ENCODE data around the gene PODXL2.

PODXL2 gene

DNA sequence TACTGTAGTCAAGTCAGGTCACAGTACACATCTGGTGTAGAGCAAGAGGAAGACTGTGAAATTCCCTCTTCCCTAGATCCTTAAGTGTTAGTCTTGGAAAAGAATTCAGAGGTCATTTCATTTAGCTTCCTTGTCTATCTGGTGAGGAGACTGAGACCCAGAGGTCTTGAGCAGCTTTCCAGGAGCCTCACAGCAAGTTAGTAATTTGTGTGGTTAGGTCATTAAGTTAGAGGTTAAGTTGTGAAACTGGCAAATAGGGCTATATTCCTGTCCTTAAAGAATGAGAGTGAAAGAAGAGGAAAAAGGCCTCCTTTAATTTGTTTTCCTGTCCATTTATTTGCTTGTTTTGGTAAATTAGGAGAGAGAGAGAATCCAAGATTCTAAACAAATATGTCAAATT lies 9.0 kb downstream of the PODXL2 start:
- H3K18ac ChIP-seq (ENCODE audit: low read length): no peak overlapping the region
- H2AK5ac ChIP-seq (ENCODE audit: low read length): no peak overlapping the region
- no peaks in the 10 kb centered on the region for H3K79me2 ChIP-seq (ENCODE audit: control insufficient read depth, insufficient read depth, low read length)
- no peak overlapping the region for H3K4me2 ChIP-seq (ENCODE audit: low read length)
- H4K5ac ChIP-seq (ENCODE audit: low read length): no peak overlapping the region
- no peak overlapping the region for H3K23ac ChIP-seq (ENCODE audit: low read length)
- H3K27ac ChIP-seq (ENCODE audit: low read depth, low read length): no peak overlapping the region
- H3K36me3 ChIP-seq (ENCODE audit: control insufficient read depth, insufficient read depth, low read length): no peaks in the 10 kb centered on the region
- no peak overlapping the region for H2BK15ac ChIP-seq (replicated peaks; ENCODE audit: low read depth)
- no peak overlapping the region for H4K8ac ChIP-seq (ENCODE audit: low read depth, low read length)
- H3K4ac ChIP-seq (ENCODE audit: low read depth, low read length): no peak overlapping the region
- no peak overlapping the region for H3K9ac ChIP-seq (ENCODE audit: low read length)
- DNase-seq: no peak
- H3K27me3 ChIP-seq (ENCODE audit: insufficient read depth, low read length, poor library complexity): no peaks in the 10 kb centered on the region
- H3K79me1 ChIP-seq (ENCODE audit: low read length): no peaks in the 10 kb centered on the region
- H3K56ac ChIP-seq (ENCODE audit: low read length): no peak overlapping the region
- no peaks in the 10 kb centered on the region for H3K4me1 ChIP-seq (ENCODE audit: control insufficient read depth, low read depth, low read length)
- no peak overlapping the region for H2BK120ac ChIP-seq (ENCODE audit: low read depth, low read length)
- H2BK5ac ChIP-seq (ENCODE audit: low read length): no peak overlapping the region
- H3K4me3 ChIP-seq (ENCODE audit: low read length): no peak overlapping the region

DNA sequence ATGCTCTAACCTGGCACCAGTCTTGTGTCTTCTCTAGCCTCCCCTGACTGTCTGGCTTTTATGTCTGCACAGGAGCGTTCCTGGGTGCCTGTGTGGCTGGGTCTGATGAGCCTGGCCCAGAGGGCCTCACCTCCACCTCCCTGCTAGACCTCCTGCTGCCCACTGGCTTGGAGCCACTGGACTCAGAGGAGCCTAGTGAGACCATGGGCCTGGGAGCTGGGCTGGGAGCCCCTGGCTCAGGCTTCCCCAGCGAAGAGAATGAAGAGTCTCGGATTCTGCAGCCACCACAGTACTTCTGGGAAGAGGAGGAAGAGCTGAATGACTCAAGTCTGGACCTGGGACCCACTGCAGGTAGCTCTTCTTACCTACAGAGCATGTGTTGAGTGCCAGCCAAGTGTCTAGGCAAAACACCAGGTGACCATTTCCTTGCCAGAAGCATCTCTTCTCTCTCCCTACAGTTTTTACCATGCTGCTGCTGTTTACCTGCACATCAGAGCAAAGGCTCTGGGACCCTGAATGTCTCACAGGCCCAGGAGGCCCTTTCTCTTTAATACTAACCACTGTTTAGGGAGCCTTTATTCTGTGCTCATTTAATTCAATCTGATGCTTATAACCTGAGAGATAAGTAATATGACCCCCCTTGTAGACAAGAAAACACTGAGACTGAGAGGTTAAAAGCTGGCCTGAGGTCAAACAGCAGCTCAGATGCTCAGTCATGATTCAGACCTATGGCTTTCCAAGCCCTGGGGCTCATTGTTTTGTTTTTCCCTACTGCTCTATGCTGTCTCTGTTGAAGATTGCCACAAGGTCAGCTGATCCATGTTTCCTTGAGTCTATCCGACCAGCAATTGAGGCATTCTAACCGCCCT lies 10.4 kb downstream of the PODXL2 start:
- Histone ChIP-seq H3K56ac (ENCODE audit: low read length) (no peak overlapping the region), H3K18ac (ENCODE audit: low read length) (no peak overlapping the region), H2BK5ac (ENCODE audit: low read length) (no peak overlapping the region), H3K4me1 (ENCODE audit: control insufficient read depth, low read depth, low read length) (no peaks in the 10 kb centered on the region), H3K4ac (ENCODE audit: low read depth, low read length) (no peak overlapping the region), H3K4me2 (ENCODE audit: low read length) (no peak overlapping the region), H3K9ac (ENCODE audit: low read length) (no peak overlapping the region), H3K79me1 (ENCODE audit: low read length) (no peaks in the 10 kb centered on the region), H3K36me3 (ENCODE audit: control insufficient read depth, insufficient read depth, low read length) (no peaks in the 10 kb centered on the region), H3K23ac (ENCODE audit: low read length) (no peak overlapping the region), H4K8ac (ENCODE audit: low read depth, low read length) (no peak overlapping the region), H3K27me3 (ENCODE audit: insufficient read depth, low read length, poor library complexity) (no peaks in the 10 kb centered on the region), H3K79me2 (ENCODE audit: control insufficient read depth, insufficient read depth, low read length) (no peaks in the 10 kb centered on the region), H2AK5ac (ENCODE audit: low read length) (no peak overlapping the region), H2BK120ac (ENCODE audit: low read depth, low read length) (no peak overlapping the region), H2BK15ac (replicated peaks; ENCODE audit: low read depth) (no peak overlapping the region), H3K4me3 (ENCODE audit: low read length) (no peak overlapping the region), H4K5ac (ENCODE audit: low read length) (no peak overlapping the region), H3K27ac (ENCODE audit: low read depth, low read length) (no peak overlapping the region)
- peak; percentile 52 for DNase-seq
- no CpG with 5 or more reads among the region's 5 CpGs for WGBS (ENCODE audit: extremely low coverage, insufficient coverage, low lambda C conversion rate)

DNA sequence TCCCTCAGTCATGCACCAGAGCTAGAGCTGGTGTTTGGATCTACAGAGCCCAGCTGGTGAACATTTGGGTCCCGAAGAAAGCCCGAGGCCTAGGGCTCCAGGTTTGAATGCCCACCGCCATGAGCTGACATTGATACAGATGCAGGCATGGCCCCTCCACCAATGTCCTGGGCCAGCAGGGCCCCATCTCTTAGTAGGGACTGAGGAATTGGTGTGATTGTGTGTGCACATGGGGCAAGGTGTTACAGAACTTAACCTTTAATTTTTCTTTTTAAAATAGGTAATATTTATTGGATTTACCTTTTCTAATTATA lies 11.0 kb downstream of the PODXL2 start:
- WGBS (ENCODE audit: extremely low coverage, insufficient coverage, low lambda C conversion rate): no CpG with 5 or more reads among the region's 3 CpGs
- Histone ChIP-seq H3K18ac (ENCODE audit: low read length) (no peak overlapping the region), H3K4me3 (ENCODE audit: low read length) (no peak overlapping the region), H3K36me3 (ENCODE audit: control insufficient read depth, insufficient read depth, low read length) (no peaks in the 10 kb centered on the region), H2BK120ac (ENCODE audit: low read depth, low read length) (no peak overlapping the region), H3K9ac (ENCODE audit: low read length) (no peak overlapping the region), H2BK15ac (replicated peaks; ENCODE audit: low read depth) (no peak overlapping the region), H3K27ac (ENCODE audit: low read depth, low read length) (no peak overlapping the region), H3K79me2 (ENCODE audit: control insufficient read depth, insufficient read depth, low read length) (no peaks in the 10 kb centered on the region), H4K5ac (ENCODE audit: low read length) (no peak overlapping the region), H2BK5ac (ENCODE audit: low read length) (no peak overlapping the region), H3K4me1 (ENCODE audit: control insufficient read depth, low read depth, low read length) (no peaks in the 10 kb centered on the region), H3K4ac (ENCODE audit: low read depth, low read length) (no peak overlapping the region), H3K79me1 (ENCODE audit: low read length) (no peaks in the 10 kb centered on the region), H3K4me2 (ENCODE audit: low read length) (no peak overlapping the region), H2AK5ac (ENCODE audit: low read length) (no peak overlapping the region), H4K8ac (ENCODE audit: low read depth, low read length) (no peak overlapping the region), H3K56ac (ENCODE audit: low read length) (no peak overlapping the region), H3K23ac (ENCODE audit: low read length) (no peak overlapping the region), H3K27me3 (ENCODE audit: insufficient read depth, low read length, poor library complexity) (no peaks in the 10 kb centered on the region)
- DNase-seq: no peak

DNA sequence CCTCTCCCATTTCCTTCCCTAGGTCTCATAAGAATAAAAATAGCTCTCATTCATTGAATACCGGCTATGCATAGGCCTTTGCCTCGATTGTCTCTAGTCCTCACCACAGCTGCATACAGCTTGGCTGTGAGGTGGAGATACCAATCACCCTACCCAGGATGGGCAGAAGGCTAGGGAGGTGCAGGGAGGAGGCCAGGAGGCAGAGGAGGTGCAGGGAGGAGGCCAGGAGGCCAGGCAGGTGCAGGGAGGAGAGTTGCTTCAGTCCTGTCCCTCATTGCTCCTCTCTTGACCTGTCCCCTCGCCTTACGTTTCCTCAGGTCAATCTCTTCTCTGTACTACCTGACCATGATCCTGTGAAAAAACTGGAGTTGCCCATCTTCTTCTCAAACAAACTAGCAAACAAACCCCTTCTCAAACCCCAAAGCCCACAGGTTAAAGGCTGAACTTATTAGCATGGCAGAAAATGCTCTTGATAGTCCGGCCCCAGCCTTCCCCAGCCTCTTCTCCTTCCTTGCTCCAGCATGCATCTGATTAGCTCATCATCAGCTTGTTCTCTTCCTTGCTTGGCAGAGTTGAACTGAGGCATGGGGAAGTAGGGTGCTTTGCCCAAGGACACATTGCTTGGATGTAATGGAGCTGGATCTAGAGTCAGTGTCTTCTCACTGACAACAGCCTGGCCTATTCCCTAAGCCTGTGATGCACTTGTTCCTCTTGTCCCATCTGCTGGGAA lies 15.8 kb downstream of the PODXL2 start:
- Histone ChIP-seq H4K5ac (ENCODE audit: low read length) (no peak overlapping the region), H3K27ac (ENCODE audit: low read depth, low read length) (no peak overlapping the region), H3K27me3 (ENCODE audit: insufficient read depth, low read length, poor library complexity) (no peaks in the 10 kb centered on the region), H4K8ac (ENCODE audit: low read depth, low read length) (no peak overlapping the region), H2BK120ac (ENCODE audit: low read depth, low read length) (no peak overlapping the region), H2BK15ac (replicated peaks; ENCODE audit: low read depth) (no peak overlapping the region), H3K23ac (ENCODE audit: low read length) (no peak overlapping the region), H3K18ac (ENCODE audit: low read length) (no peak overlapping the region), H3K4ac (ENCODE audit: low read depth, low read length) (no peak overlapping the region), H2AK5ac (ENCODE audit: low read length) (no peak overlapping the region), H3K79me2 (ENCODE audit: control insufficient read depth, insufficient read depth, low read length) (no peaks in the 10 kb centered on the region), H3K79me1 (ENCODE audit: low read length) (no peaks in the 10 kb centered on the region), H3K4me1 (ENCODE audit: control insufficient read depth, low read depth, low read length) (no peaks in the 10 kb centered on the region), H3K4me3 (ENCODE audit: low read length) (no peak overlapping the region), H3K56ac (ENCODE audit: low read length) (no peak overlapping the region), H2BK5ac (ENCODE audit: low read length) (no peak overlapping the region), H3K9ac (ENCODE audit: low read length) (no peak overlapping the region), H3K36me3 (ENCODE audit: control insufficient read depth, insufficient read depth, low read length) (no peaks in the 10 kb centered on the region), H3K4me2 (ENCODE audit: low read length) (no peak overlapping the region)
- no peak for DNase-seq
- WGBS (ENCODE audit: extremely low coverage, insufficient coverage, low lambda C conversion rate): no CpG with 5 or more reads among the region's 5 CpGs

DNA sequence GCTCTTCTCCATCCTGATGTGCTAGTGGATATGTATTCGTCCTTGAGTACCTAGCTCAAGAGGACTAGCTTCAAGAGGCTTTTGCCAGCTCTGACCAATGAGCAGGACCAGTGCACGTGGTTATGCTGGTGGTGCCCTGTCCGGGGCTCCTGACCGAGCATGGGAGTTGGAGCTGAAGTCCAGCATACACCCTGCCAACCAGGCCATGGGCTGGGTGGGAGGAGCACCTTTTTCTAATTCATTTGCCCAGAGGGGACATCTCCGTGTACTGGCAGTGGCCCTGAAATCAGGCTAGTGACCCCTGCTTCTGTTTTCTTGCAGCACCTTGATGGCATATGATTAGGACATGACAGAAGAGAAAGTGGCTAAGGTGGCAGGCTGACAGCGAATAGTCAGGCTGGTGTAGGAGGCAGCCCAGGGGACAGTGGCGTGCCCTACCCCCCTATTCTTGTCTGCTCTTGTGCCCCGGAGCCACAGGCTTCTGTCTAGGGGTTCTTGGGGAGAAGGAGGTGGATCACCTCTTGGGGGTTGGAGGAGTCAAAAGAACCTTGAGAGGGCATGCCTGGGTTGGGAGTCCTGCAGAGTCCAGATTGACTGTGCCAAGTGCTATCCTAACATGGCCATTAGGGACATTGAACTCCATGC lies 16.5 kb downstream of the PODXL2 start:
- no peaks in the 10 kb centered on the region for H3K79me2 ChIP-seq (ENCODE audit: control insufficient read depth, insufficient read depth, low read length)
- H2BK15ac ChIP-seq (replicated peaks; ENCODE audit: low read depth): no peak overlapping the region

More for the DNA sequence above, 16.5 kb downstream of the PODXL2 start:
- Histone ChIP-seq H4K5ac (ENCODE audit: low read length) (no peak overlapping the region), H4K8ac (ENCODE audit: low read depth, low read length) (no peak overlapping the region), H3K79me1 (ENCODE audit: low read length) (no peaks in the 10 kb centered on the region), H3K36me3 (ENCODE audit: control insufficient read depth, insufficient read depth, low read length) (no peaks in the 10 kb centered on the region), H3K4me1 (ENCODE audit: control insufficient read depth, low read depth, low read length) (no peaks in the 10 kb centered on the region), H3K23ac (ENCODE audit: low read length) (no peak overlapping the region), H3K4me3 (ENCODE audit: low read length) (no peak overlapping the region), H3K56ac (ENCODE audit: low read length) (no peak overlapping the region), H3K9ac (ENCODE audit: low read length) (no peak overlapping the region), H2BK5ac (ENCODE audit: low read length) (no peak overlapping the region), H2BK120ac (ENCODE audit: low read depth, low read length) (no peak overlapping the region), H2AK5ac (ENCODE audit: low read length) (no peak overlapping the region), H3K4ac (ENCODE audit: low read depth, low read length) (no peak overlapping the region), H3K4me2 (ENCODE audit: low read length) (no peak overlapping the region), H3K18ac (ENCODE audit: low read length) (no peak overlapping the region), H3K27ac (ENCODE audit: low read depth, low read length) (no peak overlapping the region), H3K27me3 (ENCODE audit: insufficient read depth, low read length, poor library complexity) (no peaks in the 10 kb centered on the region)
- no CpG with 5 or more reads among the region's 8 CpGs for WGBS (ENCODE audit: extremely low coverage, insufficient coverage, low lambda C conversion rate)
- no peak for DNase-seq

Measured in mesendoderm (in vitro differentiated cells).